ENCODE results near the gene ARRDC2.
"Not testable (repeated sequence)": the region's sequence is repeated elsewhere in the genome, so short reads cannot be mapped to it uniquely, and the experiment has no call there.

The ARRDC2 gene

DNA sequence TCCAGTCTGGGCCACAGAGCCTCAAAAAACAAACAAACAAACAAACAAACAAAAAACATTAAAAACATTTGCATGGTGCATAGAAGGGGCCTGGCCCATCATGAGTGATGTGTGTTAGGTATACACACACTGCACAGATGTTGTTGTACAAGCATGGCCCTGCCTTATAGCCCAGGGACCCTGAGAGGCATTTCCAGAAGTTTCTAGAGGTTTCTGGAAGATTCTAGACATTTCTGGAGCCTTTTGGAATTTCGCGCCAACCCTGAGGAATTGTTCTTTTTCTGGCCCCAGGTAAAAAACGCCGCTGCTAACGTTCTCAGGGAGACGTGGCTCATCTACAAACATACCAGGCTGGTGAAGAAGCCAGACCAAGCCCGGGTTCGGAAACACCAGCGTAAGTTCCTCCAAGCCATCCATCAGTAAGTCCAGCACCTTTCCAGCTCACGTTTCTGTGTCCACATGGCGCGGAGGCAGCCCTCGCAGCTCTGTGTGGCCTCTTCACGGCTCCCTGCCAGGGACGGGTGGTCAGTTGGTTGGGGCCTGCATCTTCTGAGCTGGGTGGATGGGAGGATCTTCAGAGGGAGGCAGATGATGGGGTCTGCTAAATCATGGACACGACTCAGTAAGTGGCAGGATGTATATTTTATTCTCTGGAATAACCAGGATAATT is 18.4 kb upstream of the ARRDC2 start:
- no peak for DNase-seq (ENCODE audit: low spot score)

DNA sequence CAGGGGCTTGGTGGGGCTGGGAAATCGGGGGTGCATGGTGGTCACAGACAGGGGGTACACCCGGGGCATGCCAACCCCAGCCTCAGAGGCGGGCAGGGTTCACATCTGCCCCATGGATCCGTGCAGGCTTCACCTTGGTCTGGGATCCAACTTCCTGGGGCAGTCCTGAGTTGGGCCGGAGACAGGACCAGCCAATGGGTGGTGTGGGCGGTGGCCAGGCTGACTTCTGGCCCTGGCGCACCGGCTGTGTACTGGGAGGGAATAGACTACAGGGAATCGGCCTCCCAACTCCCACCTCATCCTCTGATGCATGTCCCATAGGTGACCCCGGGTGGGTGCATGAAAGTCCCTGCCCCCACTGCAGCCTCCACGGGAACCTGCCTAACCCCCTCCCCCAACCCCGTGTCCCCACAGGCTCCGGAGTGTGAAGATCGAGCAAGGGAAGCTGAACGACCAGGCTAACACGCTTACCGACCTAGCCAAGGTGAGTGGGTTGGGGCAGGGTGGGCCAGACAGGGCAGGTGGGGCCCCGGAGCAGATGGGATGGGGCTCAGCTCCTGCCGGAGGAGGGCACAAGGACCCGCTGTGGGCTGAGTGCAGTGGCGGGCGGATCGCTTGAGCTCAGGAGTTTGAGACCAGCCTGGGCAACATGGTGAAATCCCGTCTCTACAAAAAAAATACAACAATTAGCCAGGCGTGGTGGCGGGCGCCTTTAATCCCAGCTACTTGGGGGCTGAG is 14.7 kb upstream of the ARRDC2 start:
- no peak for DNase-seq (ENCODE audit: low spot score)

DNA sequence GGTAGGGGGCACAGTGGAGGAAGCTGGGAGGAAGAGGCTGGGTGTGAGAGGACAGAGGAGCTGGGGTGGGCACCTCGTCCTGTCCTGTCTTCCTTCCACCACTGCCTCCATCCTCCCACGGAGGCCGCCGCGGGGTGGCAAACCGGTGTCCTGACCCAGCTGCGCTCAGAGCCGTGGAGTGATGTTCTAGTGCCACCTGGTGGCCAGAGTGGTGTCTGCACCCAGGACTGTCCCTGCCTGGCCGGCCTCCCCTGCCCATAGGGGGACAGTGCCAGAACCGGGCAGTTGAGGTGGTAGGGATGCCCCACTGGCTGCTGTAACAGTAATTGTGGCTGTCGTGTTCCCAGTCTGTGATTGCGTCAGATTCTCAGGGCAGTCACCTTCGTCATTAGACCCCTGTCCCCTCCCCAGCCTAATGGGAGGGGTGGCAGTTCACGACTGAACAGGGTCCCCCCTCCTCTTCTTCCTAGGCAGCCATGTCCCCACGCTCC is 11.1 kb upstream of the ARRDC2 start:
- peak; percentile 89 for DNase-seq (ENCODE audit: low spot score)

DNA sequence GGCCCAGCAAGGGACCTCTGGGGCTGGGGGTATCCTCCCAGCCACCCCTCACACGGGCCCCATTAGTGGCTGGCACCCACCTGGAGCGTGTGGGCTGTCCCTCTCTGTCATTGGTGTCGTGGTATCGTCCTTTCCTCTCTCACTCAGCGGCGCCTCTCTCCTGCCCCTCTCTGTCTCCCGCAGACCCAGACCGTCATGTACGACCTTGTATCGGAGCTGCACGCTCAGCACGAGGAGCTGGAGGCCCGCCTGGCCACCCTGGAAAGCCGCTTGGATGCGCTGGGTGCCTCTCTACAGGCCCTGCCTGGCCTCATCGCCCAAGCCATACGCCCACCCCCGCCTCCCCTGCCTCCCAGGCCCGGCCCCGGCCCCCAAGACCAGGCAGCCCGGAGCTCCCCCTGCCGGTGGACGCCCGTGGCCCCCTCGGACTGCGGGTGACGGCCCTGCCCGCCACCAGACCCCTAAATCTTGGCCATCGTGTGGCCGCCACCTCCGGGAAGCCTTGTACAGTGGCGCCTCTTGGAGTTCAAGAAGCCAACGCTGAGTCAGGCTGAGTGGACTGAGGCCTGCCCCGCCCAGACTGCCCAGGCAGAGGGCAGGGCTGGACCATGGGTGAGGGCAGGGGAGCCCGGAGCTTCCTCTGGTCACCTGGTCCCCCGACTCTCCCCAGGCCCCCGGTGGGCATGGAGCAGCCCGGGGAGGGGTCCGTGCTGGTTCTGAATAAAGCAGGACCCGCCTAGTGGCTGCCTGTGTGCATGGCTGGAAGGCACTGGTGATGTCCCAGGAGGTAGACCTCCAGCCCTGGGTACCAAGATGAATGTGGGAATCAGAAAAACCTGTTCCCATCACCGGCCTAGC is 9.8 kb upstream of the ARRDC2 start:
- DNase-seq (ENCODE audit: low spot score), result no peak

DNA sequence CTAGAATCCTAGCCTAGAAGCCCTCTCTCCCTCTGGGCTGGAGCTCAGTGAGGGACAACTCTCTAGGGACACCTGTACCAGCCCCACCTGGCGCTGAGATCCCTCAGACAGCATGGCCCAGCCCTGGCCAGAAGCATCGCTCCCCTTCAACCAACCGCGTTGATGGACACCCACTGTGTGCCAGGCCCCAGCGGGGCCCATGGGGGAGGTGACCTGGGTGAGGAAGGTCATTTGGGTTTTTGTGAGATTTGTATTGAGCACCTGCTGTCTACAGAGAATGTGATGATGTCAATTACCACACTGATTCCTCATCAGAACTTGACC is 9.2 kb upstream of the ARRDC2 start:
- DNase-seq (ENCODE audit: low spot score), result no peak

DNA sequence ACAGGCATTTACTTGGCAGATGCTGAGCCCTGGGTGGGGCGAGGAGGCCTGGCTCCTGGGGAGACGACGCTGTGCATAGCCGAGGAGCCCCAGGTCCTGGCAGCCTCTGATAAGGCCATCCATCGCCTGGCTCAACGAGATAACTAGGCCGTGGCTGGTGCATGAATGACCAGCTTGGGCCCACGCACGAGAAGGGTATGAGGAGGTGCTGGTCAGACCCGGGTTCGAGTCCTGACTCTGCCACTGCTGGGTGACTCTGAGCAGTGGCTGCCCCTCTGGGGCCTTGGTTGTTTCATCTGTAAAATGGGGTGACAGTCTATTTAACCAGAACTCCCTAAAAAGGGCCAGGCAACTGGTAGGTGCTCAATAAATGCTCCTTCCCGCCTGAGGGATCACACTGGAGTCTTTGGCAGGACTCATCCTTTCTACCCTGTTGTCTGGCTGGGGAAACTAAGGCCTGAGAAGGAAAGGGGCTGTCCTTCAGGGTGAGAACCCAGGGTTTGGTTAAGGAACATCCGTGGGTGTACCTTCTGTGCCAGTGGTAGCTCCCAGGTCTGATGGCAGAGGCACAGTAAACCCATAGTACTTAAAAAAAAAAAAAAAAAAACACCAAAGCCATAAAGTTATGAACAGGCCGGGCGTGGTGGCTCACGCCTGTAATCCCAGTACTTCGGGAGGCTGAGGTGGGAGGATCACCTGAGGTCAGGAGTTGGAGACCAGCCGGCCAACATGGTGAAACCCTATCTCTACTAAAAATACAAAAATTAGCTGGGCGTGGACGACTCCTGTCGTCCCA is 8.1 kb upstream of the ARRDC2 start:
- no peak for DNase-seq (ENCODE audit: low spot score)

DNA sequence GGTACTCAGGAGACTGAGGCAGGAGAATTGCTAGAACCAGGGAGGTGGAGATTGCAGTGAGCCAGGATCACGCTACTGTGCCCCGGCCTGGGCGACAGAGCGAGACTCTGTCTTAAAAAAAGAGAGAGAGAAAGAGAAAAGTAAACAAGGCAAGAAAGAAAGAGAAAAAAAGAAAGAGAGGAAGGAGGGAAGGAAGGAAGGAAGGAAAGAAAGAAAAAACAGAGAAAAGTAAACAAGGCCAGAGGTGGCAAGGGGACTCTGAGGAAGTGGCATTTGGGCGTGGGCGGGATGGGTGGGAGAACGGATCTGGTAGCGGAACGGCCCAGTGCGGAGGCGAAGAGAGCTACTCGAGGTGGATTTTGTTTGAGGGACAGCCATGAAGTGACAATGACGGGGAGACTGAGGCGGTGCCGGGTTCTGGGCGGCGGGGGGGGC is 7.5 kb upstream of the ARRDC2 start:
- DNase-seq (ENCODE audit: low spot score), result no peak

DNA sequence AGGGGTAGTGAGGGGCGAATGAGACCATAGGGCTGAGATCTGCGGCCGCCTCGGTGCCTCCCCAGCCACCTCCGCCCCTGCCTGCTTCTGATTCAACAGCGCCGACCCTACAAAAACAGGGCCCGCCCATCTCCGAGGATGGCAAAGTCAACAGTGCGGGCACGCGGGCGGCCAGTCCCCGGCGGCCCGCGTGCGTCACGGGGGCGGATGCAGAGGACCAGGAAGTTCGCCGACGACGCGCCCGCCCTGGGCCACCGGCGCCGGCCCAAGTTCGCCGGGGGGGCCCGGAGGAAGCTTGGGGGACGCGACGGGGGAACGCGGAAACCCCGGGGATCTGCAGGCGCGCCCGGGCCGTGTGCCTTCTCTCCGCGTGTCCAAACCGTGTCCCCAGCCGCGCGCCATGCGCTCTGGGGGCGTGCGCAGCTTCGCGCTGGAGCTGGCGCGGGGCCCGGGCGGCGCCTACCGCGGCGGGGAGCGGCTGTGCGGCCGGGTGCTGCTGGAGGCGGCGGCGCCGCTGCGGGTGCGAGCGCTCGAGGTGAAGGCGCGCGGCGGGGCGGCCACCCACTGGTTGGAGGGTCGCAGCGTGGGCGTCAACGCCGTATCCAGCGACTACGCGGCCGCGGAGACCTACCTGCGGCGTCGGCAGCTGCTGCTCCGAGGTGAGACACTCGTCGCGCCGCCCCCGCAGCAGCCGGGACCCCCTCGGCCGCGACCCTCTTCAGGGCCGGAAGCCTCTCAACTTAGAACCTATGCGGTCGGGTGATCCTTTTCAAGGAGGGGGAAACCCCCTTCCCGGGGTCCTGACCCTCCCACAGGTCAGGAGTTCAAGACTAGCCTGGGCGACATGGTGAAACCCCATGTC is 6.8 kb upstream of the ARRDC2 start:
- DNase-seq (ENCODE audit: low spot score), result peak; percentile 90

DNA sequence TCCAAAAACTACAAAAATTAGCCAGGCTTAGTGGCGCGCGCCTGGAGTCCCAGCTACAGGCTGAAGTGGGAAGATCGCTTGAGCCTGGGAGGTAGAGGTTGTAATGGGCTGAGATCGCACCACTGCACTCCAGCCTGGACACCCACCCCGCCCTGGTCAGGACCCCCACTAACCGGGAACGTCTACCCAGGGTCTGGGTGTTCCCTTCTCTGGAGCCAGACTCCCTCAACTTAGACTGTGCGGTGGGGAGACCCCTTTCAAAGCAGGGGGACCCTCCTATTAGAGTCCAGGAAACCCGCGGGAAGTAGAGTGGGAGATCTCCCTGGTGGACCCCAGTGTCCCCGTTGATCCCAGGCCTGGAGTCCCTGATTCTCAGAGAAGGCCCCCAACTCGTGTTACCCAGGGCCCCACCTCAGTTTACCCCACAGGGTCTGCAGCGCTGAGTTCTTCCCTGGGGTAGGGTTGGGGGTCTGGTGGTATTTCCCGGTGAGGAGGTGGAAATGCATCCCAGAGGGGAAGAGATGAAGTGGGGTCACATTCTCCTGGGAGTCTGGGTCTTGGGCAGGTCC is 6.1 kb upstream of the ARRDC2 start:
- no peak for DNase-seq (ENCODE audit: low spot score)

DNA sequence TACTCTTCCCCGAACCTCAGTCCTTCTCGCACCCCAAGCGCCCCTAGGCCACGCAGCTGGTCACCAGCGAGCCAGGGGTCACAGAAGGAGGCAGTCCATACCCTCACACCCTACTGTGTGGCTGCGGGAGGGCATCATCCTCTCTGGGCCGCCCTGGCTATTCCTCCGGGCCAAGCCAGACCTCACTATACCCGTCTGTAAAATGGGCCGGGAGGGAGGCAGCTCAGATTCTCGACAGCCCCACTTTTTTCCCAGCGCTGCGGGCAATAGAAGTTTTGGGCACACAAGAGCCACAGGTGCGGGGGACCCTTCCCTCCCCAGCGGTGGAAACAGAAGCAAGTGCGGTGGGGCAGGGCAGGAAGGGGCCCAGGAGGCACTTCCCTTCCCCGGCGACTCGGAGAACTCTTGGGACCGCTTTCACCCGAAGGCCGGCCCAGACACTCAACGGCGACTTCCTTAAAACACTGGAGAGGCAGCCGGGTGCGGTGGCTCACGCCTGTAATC is 5.6 kb upstream of the ARRDC2 start:
- DNase-seq (ENCODE audit: low spot score), result no peak

DNA sequence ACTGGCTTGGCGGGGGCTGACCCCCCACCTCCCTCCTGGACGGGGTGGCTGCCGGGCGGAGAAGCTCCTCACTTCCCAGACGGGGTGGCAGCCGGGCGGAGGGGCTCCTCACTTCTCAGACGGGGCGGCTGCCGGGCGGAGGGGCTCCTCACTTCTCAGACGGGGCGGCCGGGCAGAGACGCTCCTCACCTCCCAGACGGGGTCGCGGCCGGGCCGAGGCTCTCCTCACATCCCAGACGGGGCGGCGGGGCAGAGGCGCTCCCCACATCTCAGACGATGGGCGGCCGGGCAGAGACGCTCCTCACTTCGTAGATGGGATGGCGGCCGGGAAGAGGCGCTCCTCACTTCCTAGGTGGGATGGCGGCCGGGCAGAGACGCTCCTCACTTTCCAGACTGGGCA is 2.2 kb upstream of the ARRDC2 start:
- not testable (repeated sequence) for DNase-seq (ENCODE audit: low spot score)

DNA sequence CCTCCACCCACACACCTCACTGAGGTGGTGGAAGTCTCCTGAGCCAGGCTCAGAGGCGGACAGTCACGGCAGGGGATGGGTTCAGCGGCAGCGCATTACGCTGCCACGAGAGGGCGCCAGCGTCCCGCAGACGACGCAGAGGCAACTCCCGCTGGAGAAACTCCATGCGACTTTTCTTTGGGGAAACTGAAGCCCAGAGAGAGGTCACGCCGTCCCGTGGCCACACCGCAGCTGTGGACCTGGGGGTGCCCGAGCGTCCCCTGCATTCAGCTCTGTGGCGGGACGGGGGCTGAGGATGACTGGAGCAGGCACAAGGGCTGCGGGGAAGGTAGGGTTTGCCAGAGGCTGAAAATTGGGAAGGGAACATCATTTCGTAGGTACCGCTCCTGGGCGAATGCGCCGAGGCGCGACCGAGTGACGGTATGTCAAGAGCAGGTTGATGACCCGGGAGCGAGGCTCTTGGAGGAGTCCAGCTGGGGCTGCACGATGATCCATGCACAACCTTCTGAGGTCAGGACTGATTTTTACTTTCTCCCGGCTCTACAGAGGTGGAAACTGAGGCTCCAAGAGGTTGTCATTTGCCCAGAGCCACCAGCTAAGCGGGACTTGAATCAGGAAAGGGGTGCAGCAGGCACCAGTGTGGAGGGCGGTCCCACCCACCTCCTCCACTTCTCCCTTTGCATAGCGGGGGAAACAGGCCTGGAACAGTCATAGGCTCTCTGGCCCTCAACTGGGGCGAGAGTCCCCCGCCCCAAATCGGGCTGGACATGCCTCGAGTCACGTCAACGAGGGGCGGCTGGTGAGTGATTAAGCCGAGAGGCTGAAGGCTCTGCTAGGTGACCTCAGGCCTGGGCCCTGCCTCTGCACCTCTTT is 690 bp upstream of the ARRDC2 start:
- peak; percentile 86 for DNase-seq (ENCODE audit: low spot score)

DNA sequence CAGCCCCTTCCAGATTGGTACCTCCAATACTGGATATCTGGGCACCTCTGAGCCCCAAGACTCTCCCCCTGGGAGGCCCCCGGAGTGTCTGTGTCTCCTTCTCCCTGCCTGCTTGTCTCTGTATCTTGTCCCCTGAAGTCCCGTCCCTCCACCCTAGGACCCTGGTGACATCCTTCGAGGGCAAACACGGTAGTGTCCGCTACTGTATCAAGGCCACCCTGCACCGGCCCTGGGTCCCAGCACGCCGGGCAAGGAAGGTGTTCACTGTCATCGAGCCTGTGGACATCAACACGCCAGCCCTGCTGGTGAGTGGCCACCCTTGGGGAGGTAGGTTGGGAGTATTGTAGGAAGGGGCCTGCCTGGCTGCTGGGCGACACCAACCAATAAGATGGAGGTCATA is 844 bp downstream of the ARRDC2 start:
- DNase-seq (ENCODE audit: low spot score), result no peak

DNA sequence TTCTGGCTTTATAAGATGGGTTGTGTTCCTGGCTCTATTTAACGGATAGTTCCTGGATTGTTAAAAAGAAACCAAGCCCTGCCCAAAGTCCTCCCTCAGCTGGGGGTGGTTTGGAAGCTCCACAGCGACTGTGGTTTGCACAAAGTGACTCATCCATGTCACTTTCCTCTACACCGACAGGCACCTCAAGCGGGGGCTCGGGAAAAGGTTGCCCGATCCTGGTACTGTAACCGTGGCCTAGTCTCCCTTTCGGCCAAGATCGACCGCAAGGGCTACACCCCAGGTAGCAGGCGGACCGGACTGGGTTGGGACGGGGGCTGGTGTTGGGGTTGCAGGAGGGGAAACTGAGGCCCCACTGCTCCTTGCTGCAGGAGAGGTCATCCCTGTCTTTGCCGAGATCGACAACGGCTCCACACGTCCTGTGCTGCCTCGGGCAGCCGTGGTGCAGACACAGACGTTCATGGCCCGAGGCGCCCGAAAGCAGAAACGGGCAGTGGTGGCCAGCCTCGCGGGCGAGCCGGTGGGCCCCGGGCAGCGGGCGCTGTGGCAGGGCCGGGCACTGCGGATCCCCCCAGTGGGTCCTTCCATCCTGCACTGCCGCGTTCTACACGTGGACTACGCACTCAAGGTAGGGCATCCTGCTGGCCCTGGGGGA is 1.6 kb downstream of the ARRDC2 start:
- no peak for DNase-seq (ENCODE audit: low spot score)

DNA sequence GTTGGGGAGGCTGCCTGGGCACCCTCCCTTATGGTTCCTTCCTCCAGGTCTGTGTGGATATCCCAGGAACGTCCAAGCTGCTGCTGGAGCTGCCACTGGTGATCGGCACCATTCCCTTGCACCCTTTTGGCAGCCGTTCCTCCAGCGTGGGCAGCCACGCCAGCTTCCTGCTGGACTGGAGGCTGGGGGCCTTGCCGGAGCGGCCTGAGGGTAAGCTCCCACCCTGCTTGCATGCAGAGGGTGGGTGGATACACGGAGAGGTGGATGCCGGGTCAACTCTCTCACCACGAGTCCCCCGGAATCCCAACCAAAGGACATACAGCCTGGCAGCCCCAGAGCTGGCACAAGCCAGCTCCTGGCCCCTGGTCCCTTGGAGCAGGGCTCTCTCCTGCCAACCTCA is 2.2 kb downstream of the ARRDC2 start:
- no peak for DNase-seq (ENCODE audit: low spot score)

DNA sequence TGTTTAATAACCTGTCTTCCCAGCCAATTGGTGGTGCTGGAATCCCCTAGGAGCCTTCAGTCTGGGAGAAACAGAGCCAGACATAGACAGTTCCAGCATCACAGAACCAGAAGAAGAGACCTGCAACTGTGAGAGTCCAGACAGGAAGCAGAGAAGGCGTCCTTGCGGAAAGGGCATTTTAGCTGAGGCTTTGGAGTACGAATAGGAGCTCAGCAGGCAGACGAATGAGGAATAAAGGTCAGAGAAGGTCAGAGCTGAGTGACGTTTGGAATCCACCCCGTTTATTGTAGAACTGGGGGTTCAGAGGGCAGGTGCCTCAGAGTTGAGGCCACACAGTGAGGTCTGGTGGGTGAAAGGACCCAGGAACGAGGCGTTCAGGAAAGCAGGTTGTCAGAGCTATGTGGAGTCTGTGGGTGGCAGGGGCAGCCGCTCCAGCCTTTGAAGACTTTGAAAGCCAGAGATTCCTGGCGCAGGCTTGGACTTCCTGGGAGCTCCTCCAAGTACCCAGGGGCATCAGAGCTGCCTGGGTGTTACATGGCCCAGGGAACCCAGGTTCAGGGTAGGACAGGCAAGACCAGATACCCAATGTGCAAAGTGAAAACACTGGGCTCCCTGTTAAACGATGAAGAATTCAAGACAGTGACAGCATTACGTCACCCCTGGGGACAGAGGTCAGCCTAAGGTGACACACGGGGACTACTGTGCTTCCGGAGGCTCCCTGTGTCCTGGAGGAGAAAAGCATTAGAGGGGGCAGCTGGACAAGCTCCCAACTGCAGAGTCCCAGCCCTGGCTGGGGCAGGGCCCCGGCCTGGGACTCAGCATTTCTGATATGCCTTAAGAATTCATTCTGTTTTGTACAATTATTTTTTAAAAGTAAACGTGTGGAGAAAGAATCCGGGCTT is 5.5 kb downstream of the ARRDC2 start:
- no peak for DNase-seq (ENCODE audit: low spot score)

DNA sequence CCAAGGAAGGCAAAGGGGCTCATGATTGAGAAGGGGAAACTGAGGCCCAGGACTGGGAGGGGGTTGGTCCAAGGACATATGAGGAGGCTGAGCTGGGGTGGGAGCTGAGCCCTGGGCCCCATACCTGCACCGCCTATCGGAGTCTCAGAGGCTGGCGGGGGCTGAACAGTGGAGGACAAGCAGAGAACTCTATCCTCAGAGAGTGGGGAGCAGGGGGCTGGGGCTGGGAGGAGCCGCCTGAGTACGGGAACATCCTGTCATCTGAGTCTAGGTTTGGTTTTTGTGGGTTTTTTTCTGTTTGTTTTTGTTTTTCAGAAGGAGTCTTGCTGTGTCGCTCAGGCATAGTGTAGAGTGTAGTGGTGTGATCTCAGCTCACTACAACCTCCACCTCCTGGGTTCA is 6.2 kb downstream of the ARRDC2 start:
- DNase-seq (ENCODE audit: low spot score), result no peak

Measured in activated CD4-positive, alpha-beta T cell treated with anti-CD3 and anti-CD28 coated beads, Interleukin-2, Interleukin-4, amounts not matched to agents 100 ng/mL and 50 ng/mL, durations not matched to agents 16 hours and 8 hours (primary cell).